GM20000 (cell line): Measurements from ENCODE around the gene AKR1B15.

ENCODE experiments used
- DNase-seq: peaks from one replicate; pipeline ENCODE4 v3.0.0; 2012; ENCODE audit warnings: low spot score
- TF ChIP-seq, protein P1 (sequence below): IDR thresholded peaks from 2 replicates; pipeline ENCODE4 v1.5.1; 2012; ENCODE audit warnings: mild to moderate bottlenecking, control low read depth; ENCODE audit errors: extremely low read depth, missing control alignments

Gene AKR1B15

DNA sequence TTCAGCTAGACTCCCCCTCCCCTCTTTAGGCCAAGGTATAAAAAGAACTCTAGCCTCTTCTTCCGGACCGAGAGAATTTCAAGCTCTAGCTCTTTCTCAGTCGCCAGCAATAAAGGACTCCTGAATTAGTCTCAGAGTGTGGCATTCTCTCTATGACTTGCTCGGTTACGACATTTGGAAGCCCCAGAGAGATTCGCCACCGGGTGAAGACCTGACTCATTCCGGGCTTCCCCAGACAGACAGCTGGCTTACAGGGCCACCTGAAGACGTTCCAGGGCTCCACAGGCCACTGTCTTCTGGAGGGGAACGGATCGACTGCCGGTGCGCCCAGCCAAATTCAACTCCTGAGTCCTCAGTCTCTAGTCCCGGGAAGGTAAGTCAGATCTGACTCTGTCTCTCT lies at the start of gene AKR1B15:
AKR1B15 (plus strand) TSS at position 234 of the 400 bp plus-strand sequence. CDS start 15,510 bp downstream, outside the sequence.
- peak; percentile 72 for DNase-seq

GRCh38 chr7:134500406-134500805 lies 48.5 kb upstream of the AKR1B15 start:
- no peak for DNase-seq
- TF ChIP-seq, protein P1, sequence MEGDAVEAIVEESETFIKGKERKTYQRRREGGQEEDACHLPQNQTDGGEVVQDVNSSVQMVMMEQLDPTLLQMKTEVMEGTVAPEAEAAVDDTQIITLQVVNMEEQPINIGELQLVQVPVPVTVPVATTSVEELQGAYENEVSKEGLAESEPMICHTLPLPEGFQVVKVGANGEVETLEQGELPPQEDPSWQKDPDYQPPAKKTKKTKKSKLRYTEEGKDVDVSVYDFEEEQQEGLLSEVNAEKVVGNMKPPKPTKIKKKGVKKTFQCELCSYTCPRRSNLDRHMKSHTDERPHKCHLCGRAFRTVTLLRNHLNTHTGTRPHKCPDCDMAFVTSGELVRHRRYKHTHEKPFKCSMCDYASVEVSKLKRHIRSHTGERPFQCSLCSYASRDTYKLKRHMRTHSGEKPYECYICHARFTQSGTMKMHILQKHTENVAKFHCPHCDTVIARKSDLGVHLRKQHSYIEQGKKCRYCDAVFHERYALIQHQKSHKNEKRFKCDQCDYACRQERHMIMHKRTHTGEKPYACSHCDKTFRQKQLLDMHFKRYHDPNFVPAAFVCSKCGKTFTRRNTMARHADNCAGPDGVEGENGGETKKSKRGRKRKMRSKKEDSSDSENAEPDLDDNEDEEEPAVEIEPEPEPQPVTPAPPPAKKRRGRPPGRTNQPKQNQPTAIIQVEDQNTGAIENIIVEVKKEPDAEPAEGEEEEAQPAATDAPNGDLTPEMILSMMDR: no peak

More for the DNA sequence above, at the start of gene AKR1B15:
- TF ChIP-seq, protein P1: no peak

GRCh38 chr7:134500982-134501381 lies 47.9 kb upstream of the AKR1B15 start:
- TF ChIP-seq, protein P1: no peak
- no peak for DNase-seq

GRCh38 chr7:134502463-134503371 lies 46.2 kb upstream of the AKR1B15 start:
- TF ChIP-seq, protein P1: no peak
- DNase-seq: no peak

- no peak for DNase-seq
- TF ChIP-seq, protein P1: no peak
Measured at GRCh38 chr7:134504660-134505164, 44.2 kb upstream of the AKR1B15 start.

- DNase-seq: no peak
- TF ChIP-seq, protein P1: no peak
Measured at GRCh38 chr7:134505856-134506255, 43.1 kb upstream of the AKR1B15 start.

GRCh38 chr7:134509010-134509409 lies 39.9 kb upstream of the AKR1B15 start:
- TF ChIP-seq, protein P1: no peak
- no peak for DNase-seq
